Endothelial cell of umbilical vein (primary cell): ENCODE results near the gene LINC01488. TPM values are rescaled to one million over a fixed set of nuclear protein-coding genes. Genes with fewer than 3 reads are reported as not detected.
A peak's percentile ranks its signal among the peaks of the same experiment; 100 is the strongest.

Source experiments
- BruUV-seq: library from RNA; stranded (reverse); fragments of 400-500 nt; replicated peaks from 2 replicates; lab custom pipeline; 2021; lab: Mats Ljungman, UMichigan
- CTCF ChIA-PET: fragments of 300-600, 350-600 bp; sonication (Branson Sonifier 250); formaldehyde crosslinking; loops from one replicate; lab custom pipeline; 2021; ENCODE audit warnings: antibody characterized with exemption, inconsistent platforms; lab: Charles Lee
- POLR2A ChIA-PET: fragments of 300-600, 350-600 bp; sonication (Branson Sonifier 250); formaldehyde crosslinking; loops from one replicate; lab custom pipeline; 2021; ENCODE audit warnings: antibody characterized with exemption, inconsistent platforms; lab: Charles Lee
- DNase-seq: peaks from one replicate; pipeline ENCODE4 v3.0.0-alpha.2; 2011; ENCODE audit warnings: low read depth, low spot score
- FAIRE-seq: peaks from 2 replicates; lab custom pipeline; 2011; peaks lifted over from hg19 to GRCh38; lab: Jason Lieb, UNC
- H2AFZ ChIP-seq: 2 replicates; pipeline ENCODE4 v1.6.0; 2012; ENCODE audit warnings: low read depth, low read length, control low read depth, inconsistent platforms
- H3K27ac ChIP-seq: 2 replicates; pipeline ENCODE4 v1.5.1; 2011; ENCODE audit warnings: low read depth, mild to moderate bottlenecking, control low read depth, low read length, moderate library complexity; ENCODE audit not compliant: insufficient read depth
- H3K27me3 ChIP-seq, 2 experiments: 2 replicates each; pipeline versions ENCODE4 v1.6.0 to v1.6.1; 2011; ENCODE audit warnings: low read length in 2 of 2, mixed read lengths in 1 of 2; ENCODE audit not compliant: control insufficient read depth in 2 of 2, insufficient read depth in 2 of 2
- H3K36me3 ChIP-seq, 2 experiments: 2 replicates in 1 of 2; 3 replicates in 1 of 2; pipeline ENCODE4 v1.5.1; 2011; ENCODE audit warnings: low read length in 2 of 2, mild to moderate bottlenecking in 1 of 2, moderate library complexity in 1 of 2; ENCODE audit not compliant: control insufficient read depth in 2 of 2, insufficient read depth in 2 of 2; ENCODE audit errors: extremely low read depth in 1 of 2
- H3K4me1 ChIP-seq: 3 replicates; pipeline ENCODE4 v1.5.1; 2011; ENCODE audit warnings: mild to moderate bottlenecking, low read length; ENCODE audit not compliant: control insufficient read depth, insufficient read depth; ENCODE audit errors: extremely low read depth
- H3K4me2 ChIP-seq: 2 replicates; pipeline ENCODE4 v1.6.1; 2011; ENCODE audit warnings: low read length, control low read depth, mixed read lengths; ENCODE audit not compliant: insufficient read depth
- H3K4me3 ChIP-seq, 3 experiments: fragments of 200-600 bp in 1 of 3; sonication (generic), shearing (Covaris generic) in 1 of 3; replicated peaks in 1 of 3; 2 replicates each; pipeline ENCODE4 v1.5.1; 2011 to 2016; ENCODE audit warnings: control low read depth in 3 of 3, low read length in 3 of 3, mild to moderate bottlenecking in 2 of 3, inconsistent platforms in 1 of 3, low read depth in 1 of 3, moderate library complexity in 1 of 3; ENCODE audit not compliant: insufficient read depth in 1 of 3
- H3K79me2 ChIP-seq: 2 replicates; pipeline ENCODE4 v1.6.0; 2012; ENCODE audit warnings: low read length, inconsistent platforms; ENCODE audit not compliant: control insufficient read depth, insufficient read depth
- H3K9ac ChIP-seq: replicated peaks from 2 replicates; pipeline ENCODE3; 2011; ENCODE audit warnings: low read length, control low read depth; ENCODE audit not compliant: insufficient read depth; ENCODE audit errors: extremely low read depth
- H3K9me1 ChIP-seq: replicated peaks from 3 replicates; pipeline ENCODE4 v1.6.0; 2011; ENCODE audit warnings: mild to moderate bottlenecking, low read length; ENCODE audit not compliant: control insufficient read depth, insufficient read depth; ENCODE audit errors: extremely low read depth
- H3K9me3 ChIP-seq: replicated peaks from 2 replicates; pipeline ENCODE4 v1.5.1; 2012; ENCODE audit warnings: low read length, inconsistent platforms; ENCODE audit not compliant: control insufficient read depth, insufficient read depth
- H4K20me1 ChIP-seq: replicated peaks from 2 replicates; pipeline ENCODE3; 2011; ENCODE audit warnings: mild to moderate bottlenecking, low read length; ENCODE audit not compliant: control insufficient read depth, insufficient read depth; ENCODE audit errors: extremely low read depth
- CTCF ChIP-seq, 2 donors: IDR thresholded peaks; 1 replicate in 1 of 2; 2 replicates in 1 of 2; pipeline ENCODE4 v1.5.1; 2011; ENCODE audit warnings: low read length in 2 of 2, mild to moderate bottlenecking in 2 of 2, moderate library complexity in 2 of 2, control low read depth in 1 of 2, inconsistent platforms in 1 of 2, low read depth in 1 of 2; ENCODE audit not compliant: insufficient read depth in 1 of 2; ENCODE audit errors: extremely low read depth in 1 of 2
- EZH2 ChIP-seq: IDR thresholded peaks from 2 replicates; pipeline ENCODE4 v1.6.1; 2012; ENCODE audit warnings: borderline replicate concordance, low read depth, mild to moderate bottlenecking, moderate library complexity, low read length, inconsistent platforms; ENCODE audit not compliant: severe bottlenecking
- FOS ChIP-seq: IDR thresholded peaks from 2 replicates; pipeline ENCODE4 v1.6.1; 2011; ENCODE audit warnings: mild to moderate bottlenecking, low read length, moderate library complexity, borderline replicate concordance; ENCODE audit not compliant: insufficient read depth
- GATA2 ChIP-seq: IDR thresholded peaks from 2 replicates; pipeline ENCODE4 v1.7.0; 2011; ENCODE audit warnings: low read depth, mild to moderate bottlenecking, moderate library complexity, mixed read lengths, low read length; ENCODE audit not compliant: insufficient read length, insufficient read depth
- JUN ChIP-seq: IDR thresholded peaks from 2 replicates; pipeline ENCODE4 v1.6.1; 2011; ENCODE audit warnings: borderline replicate concordance, low read depth; ENCODE audit not compliant: insufficient read length, insufficient read depth
- MAX ChIP-seq: IDR thresholded peaks from 2 replicates; pipeline ENCODE4 v1.6.1; 2011; ENCODE audit not compliant: insufficient read depth, insufficient read length
- MYC ChIP-seq: IDR thresholded peaks from one replicate; pipeline ENCODE4 v1.6.1; 2011; ENCODE audit warnings: mild to moderate bottlenecking, low read depth, low read length
- POLR2A ChIP-seq: IDR thresholded peaks from 2 replicates; pipeline ENCODE4 v1.6.1; 2012; ENCODE audit warnings: low read depth, mild to moderate bottlenecking, control low read depth, low read length
- POLR2AphosphoS5 ChIP-seq: IDR thresholded peaks from 2 replicates; pipeline ENCODE4 v1.6.1; 2012; ENCODE audit warnings: low read depth, mild to moderate bottlenecking, control low read depth, low read length, moderate library complexity; ENCODE audit not compliant: insufficient read depth
- dilution Hi-C: fragments of 300-500 bp; cut with MboI; formaldehyde crosslinking; loops from one replicate; pipeline ENCODE4 v1.15.0; 2019; ENCODE audit warnings: low sequenced_read_pairs; ENCODE audit not compliant: extremely low pct_ligation_motif_present
- intact Hi-C: fragments of 100-400 bp; cut with micrococcal nuclease; formaldehyde crosslinking; loops from one replicate; pipeline ENCODE4 v1.10.0; 2022
- polyA plus RNA-seq, 4 experiments: library from polyadenylated mRNA; depleted of rRNA in 3 of 4; stranded (reverse) in 3 of 4; unstranded in 1 of 4; fragments of >200 nt; gene quantifications; 2 replicates each; pipeline versions ENCODE4 v1.2.1 to v1.2.3, GENCODE V29; 2011 to 2012; ENCODE audit warnings: missing spikeins in 1 of 4
- total RNA-seq: library from RNA; stranded (reverse); gene quantifications from 2 replicates; pipeline ENCODE4 v1.2.3, GENCODE V29; 2021

The LINC01488 gene
- total and polyA plus RNA-seq, 2 donors (not counting 3 experiments of a cell fraction or from before 2014, with no cell fraction given) = not detected

GRCh38 chr11:69443968-69444364, 37.5 kb upstream of the LINC01488 start:
- no TSS peak for BruUV-seq
- Histone ChIP-seq H3K27ac (peak overlapping the region; percentile 89), H3K4me2 (peak overlapping the region; percentile 72), H3K9me3 (no peaks in the 10 kb centered on the region), H3K4me3 (peak overlapping the region in 1 of 3 experiments; percentile 10), H3K79me2 (no peaks in the 10 kb centered on the region), H3K36me3 (no peaks in the 10 kb centered on the region), H3K27me3 (no peaks in the 10 kb centered on the region), H3K4me1 (peaks cover 40% of the 10 kb centered on the region), H4K20me1 (no peaks in the 10 kb centered on the region), H3K9me1 (no peaks in the 10 kb centered on the region), H3K9ac (peak overlapping the region; percentile 83), H2AFZ (no peak overlapping the region)
- dilution Hi-C loops (no loop called here), intact Hi-C loops (loop anchor here (1.0 kb wide), 1 partner anchor 195 kb away; no protein-coding TSS in a partner anchor)
- ChIA-PET POLR2A (interaction anchor here (0.9 to 1.1 kb wide), 2 partner anchors 197 to 199 kb away, joined by 3 to 4 read pairs; partner anchors contain the start of gene CCND1), CTCF (interaction anchor here (0.5 to 1.9 kb wide), 6 partner anchors 53 to 312 kb away, joined by 3 to 11 read pairs (median 5); no protein-coding TSS in a partner anchor)
- TF ChIP-seq POLR2AphosphoS5 = no peak
- TF ChIP-seq FOS = peak; percentile 30
- peak; percentile 31 for DNase-seq
- no peak for FAIRE-seq

- Histone ChIP-seq H3K27me3 (no peaks in the 10 kb centered on the region), H3K4me3 (no peak overlapping the region), H3K9me1 (no peaks in the 10 kb centered on the region), H4K20me1 (no peaks in the 10 kb centered on the region), H3K4me2 (peak overlapping the region; percentile 72), H3K36me3 (no peaks in the 10 kb centered on the region), H3K79me2 (no peaks in the 10 kb centered on the region), H3K9ac (no peak overlapping the region), H3K4me1 (peaks cover 46% of the 10 kb centered on the region), H2AFZ (no peak overlapping the region), H3K9me3 (no peaks in the 10 kb centered on the region), H3K27ac (peak overlapping the region; percentile 89)
- dilution Hi-C loops = no loop called here
- CTCF ChIA-PET = interaction anchor here (1.0 to 1.9 kb wide), 5 partner anchors 55 to 313 kb away, joined by 3 to 11 read pairs (median 6); no protein-coding TSS in a partner anchor
- POLR2A ChIA-PET = interaction anchor here (0.9 to 1.1 kb wide), 2 partner anchors 197 to 198 kb away, joined by 3 to 4 read pairs; partner anchors contain the start of gene CCND1
- intact Hi-C loops = no loop called here
- BruUV-seq = no TSS peak
- no peak for TF ChIP-seq EZH2
- TF ChIP-seq POLR2AphosphoS5 = peak; percentile 27
- no peak for TF ChIP-seq MAX
- TF ChIP-seq MYC = no peak
- no peak for TF ChIP-seq FOS
- peak; percentile 19 to 38 for TF ChIP-seq CTCF (IDR thresholded peaks at IDR 0.05; ENCODE audit: extremely low read depth in 1 of 2, insufficient read depth in 1 of 2, low read depth in 1 of 2, low read length in 2 of 2)
- no peak for TF ChIP-seq POLR2A
- no peak for TF ChIP-seq JUN
- no peak for TF ChIP-seq GATA2
- FAIRE-seq (no peak), DNase-seq (no peak)
These were observed 36.9 kb upstream of the LINC01488 start for GRCh38 chr11:69444381-69445130.
